HCT116 (cell line): ENCODE results near the gene ATP13A4.

Experiments used
- ELF1 ChIP-seq: IDR thresholded peaks from 2 replicates; pipeline ENCODE4 v1.6.1; 2012; ENCODE audit warnings: low read depth, borderline replicate concordance
- EZH2 ChIP-seq: fragments of 200-600 bp; sonication (generic); IDR thresholded peaks from 2 replicates; pipeline ENCODE4 v1.6.1; 2017; ENCODE audit warnings: antibody characterized with exemption, mixed run types
- FOSL1 ChIP-seq: IDR thresholded peaks from 2 replicates; pipeline ENCODE4 v1.6.1; 2012; ENCODE audit warnings: low read depth
- POLR2A ChIP-seq: IDR thresholded peaks from 2 replicates; pipeline ENCODE4 v1.7.0; 2011; ENCODE audit warnings: borderline replicate concordance; ENCODE audit not compliant: insufficient read depth, insufficient read length; ENCODE audit errors: extremely low read depth
- POLR2AphosphoS5 ChIP-seq: IDR thresholded peaks from 2 replicates; pipeline ENCODE4 v1.6.1; 2011; ENCODE audit warnings: mild to moderate bottlenecking, low read depth, low read length, moderate library complexity
- REST ChIP-seq: IDR thresholded peaks from 2 replicates; pipeline ENCODE4 v1.6.1; 2012; ENCODE audit warnings: low read depth
- TCF7L2 ChIP-seq: IDR thresholded peaks from 2 replicates; pipeline ENCODE4 v1.7.0; 2011; ENCODE audit warnings: borderline replicate concordance, inconsistent platforms; ENCODE audit not compliant: insufficient read depth, insufficient read length; ENCODE audit errors: extremely low read depth
- TF ChIP-seq, protein P1 (sequence below), 3 experiments: fragments of 200-600 bp in 1 of 3; sonication (generic) in 1 of 3; IDR thresholded peaks in 2 of 3; conservative IDR thresholded peaks in 1 of 3; 2 replicates each; pipeline ENCODE4 v1.5.1; 2012 to 2017; ENCODE audit warnings: low read depth in 2 of 3, low read length in 2 of 3, antibody characterized with exemption in 1 of 3, borderline replicate concordance in 1 of 3, control low read depth in 1 of 3, mild to moderate bottlenecking in 1 of 3, mixed read lengths in 1 of 3, mixed run types in 1 of 3, moderate library complexity in 1 of 3; ENCODE audit not compliant: insufficient read depth in 1 of 3
- TF ChIP-seq, protein P2 (sequence below): IDR thresholded peaks from 2 replicates; pipeline ENCODE4 v1.6.1; 2012

DNA sequence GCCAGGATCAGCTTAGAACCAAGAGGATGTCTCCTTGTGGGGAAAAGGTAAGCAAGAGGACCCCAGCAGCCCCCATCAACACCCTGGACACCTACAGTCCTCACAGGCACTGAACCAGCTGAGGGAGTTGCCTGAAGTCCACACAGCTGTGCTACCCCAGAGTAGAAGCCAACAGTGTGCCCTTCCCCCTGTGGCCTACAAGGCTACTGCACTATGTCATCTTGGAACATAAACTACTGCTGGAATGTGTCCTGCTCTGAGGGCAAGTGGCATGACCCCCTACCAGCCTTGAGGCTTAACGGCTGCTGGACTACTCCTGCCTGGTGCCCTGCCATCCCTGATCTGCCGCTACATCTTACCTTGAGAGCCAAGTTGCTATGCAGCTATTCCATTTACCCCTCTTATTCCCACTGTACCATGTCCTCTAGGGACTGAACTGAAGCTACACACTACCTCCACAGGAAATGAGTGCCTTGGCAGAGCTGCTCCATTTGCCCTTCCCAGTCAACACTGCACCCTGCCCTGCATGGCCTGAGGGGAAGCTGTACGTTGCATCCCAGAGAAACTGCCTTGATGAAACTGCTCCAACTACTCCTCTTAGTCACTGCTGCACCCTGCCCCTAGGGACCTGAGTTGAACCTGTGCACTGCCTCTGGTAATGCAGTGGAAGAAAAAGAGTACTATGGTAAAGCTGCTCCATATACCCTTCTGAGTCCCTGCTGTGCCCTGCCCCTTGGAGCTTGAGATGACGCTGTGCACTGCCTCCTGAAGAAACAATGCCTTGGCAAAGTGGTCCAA lies 135.9 kb downstream of the ATP13A4 start:
- TF ChIP-seq, protein P1, sequence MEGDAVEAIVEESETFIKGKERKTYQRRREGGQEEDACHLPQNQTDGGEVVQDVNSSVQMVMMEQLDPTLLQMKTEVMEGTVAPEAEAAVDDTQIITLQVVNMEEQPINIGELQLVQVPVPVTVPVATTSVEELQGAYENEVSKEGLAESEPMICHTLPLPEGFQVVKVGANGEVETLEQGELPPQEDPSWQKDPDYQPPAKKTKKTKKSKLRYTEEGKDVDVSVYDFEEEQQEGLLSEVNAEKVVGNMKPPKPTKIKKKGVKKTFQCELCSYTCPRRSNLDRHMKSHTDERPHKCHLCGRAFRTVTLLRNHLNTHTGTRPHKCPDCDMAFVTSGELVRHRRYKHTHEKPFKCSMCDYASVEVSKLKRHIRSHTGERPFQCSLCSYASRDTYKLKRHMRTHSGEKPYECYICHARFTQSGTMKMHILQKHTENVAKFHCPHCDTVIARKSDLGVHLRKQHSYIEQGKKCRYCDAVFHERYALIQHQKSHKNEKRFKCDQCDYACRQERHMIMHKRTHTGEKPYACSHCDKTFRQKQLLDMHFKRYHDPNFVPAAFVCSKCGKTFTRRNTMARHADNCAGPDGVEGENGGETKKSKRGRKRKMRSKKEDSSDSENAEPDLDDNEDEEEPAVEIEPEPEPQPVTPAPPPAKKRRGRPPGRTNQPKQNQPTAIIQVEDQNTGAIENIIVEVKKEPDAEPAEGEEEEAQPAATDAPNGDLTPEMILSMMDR (IDR thresholded peaks at IDR 0.05 in 2 of 3, conservative IDR thresholded peaks at IDR 0.05 in 1 of 3; ENCODE audit: borderline replicate concordance in 1 of 3, insufficient read depth in 1 of 3, low read depth in 2 of 3, low read length in 2 of 3), result no peak
- TF ChIP-seq ELF1 (no peak), FOSL1 (no peak), POLR2AphosphoS5 (no peak), EZH2 (no peak), REST (no peak), TCF7L2 (no peak), POLR2A (no peak)
- TF ChIP-seq, protein P2, sequence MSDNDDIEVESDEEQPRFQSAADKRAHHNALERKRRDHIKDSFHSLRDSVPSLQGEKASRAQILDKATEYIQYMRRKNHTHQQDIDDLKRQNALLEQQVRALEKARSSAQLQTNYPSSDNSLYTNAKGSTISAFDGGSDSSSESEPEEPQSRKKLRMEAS, result no peak
